Neural progenitor cell (in vitro differentiated cells): ENCODE data around the gene ROM1.

Experiments
- EZH2 ChIP-seq: fragments of 200-600 bp; sonication (generic); IDR thresholded peaks from 2 replicates; pipeline ENCODE4 v1.6.1; 2017; ENCODE audit warnings: antibody characterized with exemption, mild to moderate bottlenecking, moderate library complexity
- EZH2phosphoT487 ChIP-seq: fragments of 200-600 bp; sonication (generic); IDR thresholded peaks from 2 replicates; pipeline ENCODE4 v1.6.1; 2017; ENCODE audit warnings: antibody characterized with exemption
- TF ChIP-seq, protein P1 (sequence below): fragments of 200-600 bp; sonication (generic); IDR thresholded peaks from 2 replicates; pipeline ENCODE4 v1.5.1; 2017; ENCODE audit warnings: antibody characterized with exemption, mild to moderate bottlenecking

DNA sequence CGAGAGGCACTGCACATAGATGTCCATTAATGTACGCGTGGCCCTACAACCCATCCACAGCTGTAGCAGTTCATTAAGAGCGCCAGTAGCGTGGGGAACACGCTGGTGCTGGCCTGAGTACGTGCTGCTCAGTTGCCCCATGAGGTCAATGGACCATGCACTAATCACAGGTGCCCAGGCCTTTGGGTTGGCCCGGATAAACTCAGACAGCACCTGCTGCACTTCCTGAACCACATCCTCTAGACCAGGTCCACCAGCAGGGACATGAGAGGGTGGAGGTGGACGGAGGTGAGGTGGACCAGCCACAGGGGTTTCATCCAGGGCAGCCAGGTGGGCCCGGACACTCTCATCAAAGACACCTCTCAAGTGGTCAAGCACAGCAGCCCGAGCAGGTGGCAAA is 36.4 kb downstream of the ROM1 start:
- TF ChIP-seq, protein P1, sequence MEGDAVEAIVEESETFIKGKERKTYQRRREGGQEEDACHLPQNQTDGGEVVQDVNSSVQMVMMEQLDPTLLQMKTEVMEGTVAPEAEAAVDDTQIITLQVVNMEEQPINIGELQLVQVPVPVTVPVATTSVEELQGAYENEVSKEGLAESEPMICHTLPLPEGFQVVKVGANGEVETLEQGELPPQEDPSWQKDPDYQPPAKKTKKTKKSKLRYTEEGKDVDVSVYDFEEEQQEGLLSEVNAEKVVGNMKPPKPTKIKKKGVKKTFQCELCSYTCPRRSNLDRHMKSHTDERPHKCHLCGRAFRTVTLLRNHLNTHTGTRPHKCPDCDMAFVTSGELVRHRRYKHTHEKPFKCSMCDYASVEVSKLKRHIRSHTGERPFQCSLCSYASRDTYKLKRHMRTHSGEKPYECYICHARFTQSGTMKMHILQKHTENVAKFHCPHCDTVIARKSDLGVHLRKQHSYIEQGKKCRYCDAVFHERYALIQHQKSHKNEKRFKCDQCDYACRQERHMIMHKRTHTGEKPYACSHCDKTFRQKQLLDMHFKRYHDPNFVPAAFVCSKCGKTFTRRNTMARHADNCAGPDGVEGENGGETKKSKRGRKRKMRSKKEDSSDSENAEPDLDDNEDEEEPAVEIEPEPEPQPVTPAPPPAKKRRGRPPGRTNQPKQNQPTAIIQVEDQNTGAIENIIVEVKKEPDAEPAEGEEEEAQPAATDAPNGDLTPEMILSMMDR: no peak
- TF ChIP-seq EZH2 (no peak), EZH2phosphoT487 (no peak)
